MM.1S (cell line): Measurements from ENCODE around the gene PCDHA12.
A peak's percentile ranks its signal among the peaks of the same experiment; 100 is the strongest.

ENCODE experiments used
- DNase-seq: peaks from one replicate; pipeline ENCODE4 v3.0.0-alpha.2; 2015
- H2AFZ ChIP-seq: fragments of 300-600 bp; sonication (generic); 2 replicates; pipeline ENCODE4 v1.6.0; 2016; ENCODE audit warnings: antibody characterized with exemption, low read length
- H3F3A ChIP-seq: fragments of 300-600 bp; sonication (generic); 2 replicates; pipeline ENCODE4 v1.6.1; 2016; ENCODE audit warnings: mild to moderate bottlenecking, antibody characterized with exemption, low read length, moderate library complexity, mixed read lengths; ENCODE audit not compliant: insufficient read depth
- H3K27ac ChIP-seq: fragments of 300-600 bp; sonication (generic); 2 replicates; pipeline ENCODE4 v1.5.1; 2016; ENCODE audit warnings: mild to moderate bottlenecking, low read length
- H3K27me3 ChIP-seq: fragments of 300-600 bp; sonication (generic); replicated peaks from 2 replicates; pipeline ENCODE4 v1.6.0; 2016; ENCODE audit warnings: low read length; ENCODE audit not compliant: insufficient read depth
- H3K36me3 ChIP-seq: fragments of 300-600 bp; sonication (generic); replicated peaks from 2 replicates; pipeline ENCODE4 v1.6.1; 2016; ENCODE audit warnings: mild to moderate bottlenecking, low read length, mixed read lengths; ENCODE audit not compliant: insufficient read depth
- H3K4me1 ChIP-seq: fragments of 300-600 bp; sonication (generic); 2 replicates; pipeline ENCODE4 v1.6.1; 2016; ENCODE audit warnings: low read length, mixed read lengths
- H3K4me2 ChIP-seq: fragments of 300-600 bp; sonication (generic); 2 replicates; pipeline ENCODE4 v1.6.0; 2016; ENCODE audit warnings: low read depth, low read length
- H3K4me3 ChIP-seq: fragments of 300-600 bp; sonication (generic); 2 replicates; pipeline ENCODE4 v1.5.1; 2016; ENCODE audit warnings: low read length, mixed read lengths
- H3K79me2 ChIP-seq: fragments of 300-600 bp; sonication (generic); 2 replicates; pipeline ENCODE4 v1.6.1; 2016; ENCODE audit warnings: mixed run types, low read length, mixed read lengths
- H3K9ac ChIP-seq: fragments of 300-600 bp; sonication (generic); 2 replicates; pipeline ENCODE4 v1.6.1; 2016; ENCODE audit warnings: low read length, mixed read lengths
- H3K9me2 ChIP-seq: fragments of 300-600 bp; sonication (generic); replicated peaks from 2 replicates; pipeline ENCODE4 v1.6.1; 2016; ENCODE audit warnings: mild to moderate bottlenecking, low read length, mixed read lengths; ENCODE audit not compliant: insufficient read depth
- H3K9me3 ChIP-seq: fragments of 300-600 bp; sonication (generic); replicated peaks from 2 replicates; pipeline ENCODE4 v1.6.1; 2016; ENCODE audit warnings: mild to moderate bottlenecking, low read length, mixed read lengths; ENCODE audit not compliant: insufficient read depth
- H4K20me1 ChIP-seq: fragments of 300-600 bp; sonication (generic); 2 replicates; pipeline ENCODE4 v1.6.1; 2016; ENCODE audit warnings: mild to moderate bottlenecking, low read length, moderate library complexity, mixed read lengths; ENCODE audit not compliant: insufficient read depth
- CTCF ChIP-seq: fragments of 300-600 bp; sonication (generic); IDR thresholded peaks from 2 replicates; pipeline ENCODE4 v1.5.1; 2016; ENCODE audit warnings: antibody characterized with exemption, low read length, mixed read lengths
- EZH2 ChIP-seq: fragments of 300-600 bp; sonication (generic); optimal IDR thresholded peaks from 2 replicates; pipeline ENCODE3; 2017; ENCODE audit warnings: low read depth, mild to moderate bottlenecking, antibody characterized with exemption, low read length, mixed read lengths
- EZH2phosphoT487 ChIP-seq: fragments of 300-600 bp; sonication (generic); IDR thresholded peaks from 2 replicates; pipeline ENCODE4 v1.6.1; 2018; ENCODE audit warnings: antibody characterized with exemption, low read length

The PCDHA12 gene

DNA sequence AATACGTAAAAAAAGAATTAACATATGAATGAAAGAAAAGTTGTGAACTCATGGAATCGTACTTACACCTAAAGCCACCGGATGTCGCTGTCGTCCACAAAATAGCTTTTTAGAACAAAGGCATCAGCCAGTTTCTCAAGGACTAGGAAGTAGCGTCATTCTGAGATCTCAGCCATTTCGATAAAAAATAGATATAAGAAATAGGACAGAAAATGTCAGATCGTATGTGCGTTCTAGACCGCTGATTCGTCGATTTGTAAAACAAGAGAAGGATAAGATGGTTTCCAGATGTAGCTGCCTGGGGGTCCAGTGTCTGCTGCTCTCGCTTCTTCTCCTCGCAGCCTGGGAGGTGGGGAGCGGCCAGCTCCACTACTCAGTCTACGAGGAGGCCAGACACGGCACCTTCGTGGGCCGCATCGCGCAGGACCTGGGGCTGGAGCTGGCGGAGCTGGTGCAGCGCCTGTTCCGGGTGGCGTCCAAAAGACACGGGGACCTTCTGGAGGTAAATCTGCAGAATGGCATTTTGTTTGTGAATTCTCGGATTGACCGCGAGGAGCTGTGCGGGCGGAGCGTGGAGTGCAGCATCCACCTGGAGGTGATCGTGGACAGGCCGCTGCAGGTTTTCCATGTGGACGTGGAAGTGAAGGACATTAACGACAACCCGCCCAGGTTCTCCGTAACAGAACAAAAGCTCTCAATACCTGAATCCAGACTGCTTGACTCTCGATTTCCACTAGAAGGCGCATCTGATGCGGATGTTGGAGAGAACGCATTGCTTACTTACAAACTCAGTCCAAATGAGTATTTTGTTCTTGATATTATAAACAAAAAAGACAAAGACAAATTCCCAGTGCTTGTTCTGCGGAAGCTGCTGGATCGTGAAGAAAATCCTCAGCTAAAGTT is 19.1 kb upstream of the PCDHA12 start, which contains the start of gene PCDHA10:
TSS of gene PCDHA10 (plus strand) at position 126 of the 903 bp plus-strand sequence. CDS start at position 278, 152 bp downstream.
- Histone ChIP-seq H4K20me1 (no peaks in the 10 kb centered on the region), H3K9me2 (no peaks in the 10 kb centered on the region), H3K4me2 (no peak within 1 kb of the TSS), H2AFZ (no peak within 1 kb of the TSS), H3K9ac (no peak within 1 kb of the TSS), H3K27me3 (no peaks in the 10 kb centered on the region), H3K9me3 (no peaks in the 10 kb centered on the region), H3K27ac (no peak within 1 kb of the TSS), H3K4me3 (no peak within 1 kb of the TSS), H3K36me3 (no peaks in the 10 kb centered on the region), H3K4me1 (no peaks in the 10 kb centered on the region), H3F3A (no peaks in the 10 kb centered on the region), H3K79me2 (no peaks in the 10 kb centered on the region)
- no peak for TF ChIP-seq EZH2
- no peak for TF ChIP-seq EZH2phosphoT487
- TF ChIP-seq CTCF, result peak; percentile 10; the same call in 1 of the 2 replicates
- no peak for DNase-seq

DNA sequence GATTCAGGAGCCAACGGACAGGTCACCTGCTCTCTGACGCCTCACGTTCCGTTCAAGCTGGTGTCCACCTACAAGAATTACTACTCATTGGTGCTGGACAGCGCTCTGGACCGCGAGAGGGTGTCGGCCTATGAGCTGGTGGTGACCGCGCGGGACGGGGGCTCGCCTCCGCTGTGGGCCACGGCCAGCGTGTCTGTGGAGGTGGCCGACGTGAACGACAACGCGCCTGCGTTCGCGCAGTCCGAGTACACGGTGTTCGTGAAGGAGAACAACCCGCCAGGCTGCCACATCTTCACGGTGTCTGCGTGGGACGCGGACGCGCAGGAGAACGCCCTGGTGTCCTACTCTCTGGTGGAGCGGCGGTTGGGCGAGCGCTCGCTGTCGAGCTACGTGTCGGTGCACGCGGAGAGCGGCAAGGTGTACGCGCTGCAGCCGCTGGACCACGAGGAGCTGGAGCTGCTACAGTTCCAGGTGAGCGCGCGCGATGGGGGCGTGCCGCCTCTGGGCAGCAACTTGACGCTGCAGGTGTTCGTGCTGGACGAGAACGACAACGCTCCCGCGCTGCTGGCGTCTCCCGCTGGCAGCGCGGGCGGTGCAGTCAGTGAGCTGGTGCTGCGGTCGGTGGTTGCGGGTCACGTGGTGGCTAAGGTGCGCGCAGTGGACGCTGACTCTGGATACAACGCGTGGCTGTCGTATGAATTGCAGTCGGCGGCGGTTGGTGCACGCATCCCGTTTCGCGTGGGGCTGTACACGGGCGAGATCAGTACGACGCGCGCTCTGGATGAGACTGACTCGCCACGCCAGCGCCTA is 17.7 kb upstream of the PCDHA12 start:
- Histone ChIP-seq H3K79me2 (no peaks in the 10 kb centered on the region), H3K4me1 (no peaks in the 10 kb centered on the region), H3K9me2 (no peaks in the 10 kb centered on the region), H3K9me3 (no peaks in the 10 kb centered on the region), H4K20me1 (no peaks in the 10 kb centered on the region), H3K9ac (no peak overlapping the region), H3K36me3 (no peaks in the 10 kb centered on the region), H3F3A (no peaks in the 10 kb centered on the region), H3K4me3 (no peak overlapping the region), H3K27me3 (no peaks in the 10 kb centered on the region), H3K27ac (no peak overlapping the region), H2AFZ (no peak overlapping the region), H3K4me2 (no peak overlapping the region)
- no peak for DNase-seq
- TF ChIP-seq CTCF, result no peak
- no peak for TF ChIP-seq EZH2phosphoT487
- no peak for TF ChIP-seq EZH2

GRCh38 chr5:140857987-140858240 is 17.2 kb upstream of the PCDHA12 start:
- TF ChIP-seq EZH2phosphoT487 (no peak), EZH2 (no peak), CTCF (no peak)
- Histone ChIP-seq H3F3A (no peaks in the 10 kb centered on the region), H3K27ac (no peak overlapping the region), H3K36me3 (no peaks in the 10 kb centered on the region), H3K4me1 (no peaks in the 10 kb centered on the region), H3K4me2 (no peak overlapping the region), H4K20me1 (no peaks in the 10 kb centered on the region), H3K27me3 (no peaks in the 10 kb centered on the region), H3K79me2 (no peaks in the 10 kb centered on the region), H3K4me3 (no peak overlapping the region), H3K9ac (no peak overlapping the region), H3K9me2 (no peaks in the 10 kb centered on the region), H3K9me3 (no peaks in the 10 kb centered on the region), H2AFZ (no peak overlapping the region)
- DNase-seq, result no peak
